HPDE6-E6E7 (cell line): ENCODE results near the gene C8G.

Source experiments
- DNase-seq: peaks from one replicate; pipeline ENCODE4 v3.0.0; 2011; ENCODE audit warnings: missing footprints; ENCODE audit errors: extremely low spot score

C8G gene

DNA sequence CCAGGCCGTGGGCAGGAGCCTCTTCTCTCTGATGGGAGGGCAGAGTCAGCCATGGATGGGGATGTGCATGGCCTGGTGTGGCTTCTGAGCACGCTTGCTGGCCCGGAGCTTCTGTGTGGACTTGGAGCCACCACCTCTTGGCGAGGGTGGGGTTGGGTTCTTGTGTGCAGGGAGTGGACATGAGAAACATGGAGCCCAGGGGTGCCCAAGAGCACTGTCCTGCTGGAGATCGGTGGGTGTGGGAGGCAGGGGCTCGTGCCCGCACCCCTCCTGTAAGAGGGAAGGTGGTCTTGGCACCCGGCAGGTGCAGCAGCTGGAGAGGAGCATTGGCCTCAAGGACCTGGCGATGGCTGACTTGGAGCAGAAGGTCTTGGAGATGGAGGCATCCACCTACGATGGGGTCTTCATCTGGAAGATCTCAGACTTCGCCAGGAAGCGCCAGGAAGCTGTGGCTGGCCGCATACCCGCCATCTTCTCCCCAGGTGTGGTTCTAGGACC lies 24.3 kb upstream of the C8G start:
- DNase-seq, result no peak

DNA sequence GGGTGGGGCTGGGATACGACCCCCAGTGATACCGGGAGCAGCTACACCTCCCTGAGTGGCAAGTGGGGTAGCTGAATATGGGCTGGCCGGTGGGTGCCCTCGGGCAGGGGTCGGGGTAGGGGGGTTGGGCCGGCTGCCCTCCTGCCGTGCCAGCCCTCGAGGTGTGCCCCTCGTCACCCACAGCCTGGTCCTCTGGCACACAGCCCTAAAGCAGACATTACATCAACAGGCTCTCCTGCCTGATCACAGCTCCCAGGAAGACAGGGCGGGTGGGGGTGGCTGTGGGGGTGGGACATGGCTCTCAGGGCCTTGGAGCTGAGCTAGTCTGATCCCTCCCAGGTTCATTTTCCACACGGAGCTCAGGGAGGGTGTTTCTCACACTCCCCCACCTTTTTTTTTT lies 23.7 kb upstream of the C8G start:
- no peak for DNase-seq

DNA sequence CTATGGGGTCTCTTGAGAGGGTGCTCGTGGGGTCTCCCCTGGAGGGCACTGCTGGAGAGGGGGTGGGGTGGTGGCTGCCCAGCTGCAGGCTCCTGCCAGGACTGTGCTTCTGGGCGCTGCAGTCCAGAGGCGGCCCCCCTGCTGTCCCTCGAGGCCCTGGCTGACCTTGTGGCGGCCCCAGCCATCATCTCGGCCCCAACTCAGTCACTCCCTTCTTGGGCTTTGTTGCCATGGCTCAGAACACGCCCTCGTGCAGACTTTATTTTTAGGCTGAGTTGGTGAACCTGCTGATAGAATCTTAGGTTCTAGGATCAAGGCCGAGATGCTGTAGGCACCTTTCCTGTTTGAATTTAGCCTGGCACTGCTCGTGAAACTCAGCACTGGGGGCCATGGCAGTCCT lies 23.3 kb upstream of the C8G start:
- no peak for DNase-seq

DNA sequence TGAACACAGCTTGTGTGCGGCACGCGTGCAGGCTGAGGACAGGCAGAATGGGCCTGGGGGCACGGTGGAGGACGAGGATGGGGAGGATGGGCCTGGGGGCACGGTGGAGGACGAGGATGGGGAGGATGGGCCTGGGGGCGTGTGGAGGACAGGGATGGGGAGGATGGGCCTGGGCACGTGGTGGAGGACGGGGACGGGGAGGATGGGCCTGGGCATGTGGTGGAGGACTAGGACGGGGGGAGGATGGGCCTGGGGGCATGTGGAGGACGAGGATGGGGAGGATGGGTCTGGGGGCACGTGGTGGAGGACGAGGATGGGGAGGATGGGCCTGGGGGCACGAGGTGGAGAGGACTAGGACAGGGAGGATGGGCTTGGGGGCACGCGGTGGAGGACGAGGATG lies 22.5 kb upstream of the C8G start:
- DNase-seq, result no peak

DNA sequence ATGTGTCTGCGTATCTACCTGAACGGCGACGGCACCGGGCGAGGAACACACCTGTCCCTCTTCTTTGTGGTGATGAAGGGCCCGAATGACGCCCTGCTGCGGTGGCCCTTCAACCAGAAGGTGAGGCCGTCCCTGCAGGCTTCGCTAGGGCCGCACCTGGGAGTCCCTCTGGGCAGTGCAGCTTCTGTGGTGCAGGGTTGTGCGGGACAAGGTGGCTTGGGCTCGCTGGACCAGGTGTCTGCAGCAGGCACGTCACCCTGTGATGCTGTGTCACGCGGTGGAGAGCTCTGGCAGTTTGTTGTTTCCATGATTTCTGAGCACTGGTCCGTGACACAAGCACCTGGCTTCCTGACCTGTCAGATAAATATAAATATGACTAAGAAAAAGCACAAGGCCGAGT lies 21.2 kb upstream of the C8G start:
- DNase-seq, result no peak

DNA sequence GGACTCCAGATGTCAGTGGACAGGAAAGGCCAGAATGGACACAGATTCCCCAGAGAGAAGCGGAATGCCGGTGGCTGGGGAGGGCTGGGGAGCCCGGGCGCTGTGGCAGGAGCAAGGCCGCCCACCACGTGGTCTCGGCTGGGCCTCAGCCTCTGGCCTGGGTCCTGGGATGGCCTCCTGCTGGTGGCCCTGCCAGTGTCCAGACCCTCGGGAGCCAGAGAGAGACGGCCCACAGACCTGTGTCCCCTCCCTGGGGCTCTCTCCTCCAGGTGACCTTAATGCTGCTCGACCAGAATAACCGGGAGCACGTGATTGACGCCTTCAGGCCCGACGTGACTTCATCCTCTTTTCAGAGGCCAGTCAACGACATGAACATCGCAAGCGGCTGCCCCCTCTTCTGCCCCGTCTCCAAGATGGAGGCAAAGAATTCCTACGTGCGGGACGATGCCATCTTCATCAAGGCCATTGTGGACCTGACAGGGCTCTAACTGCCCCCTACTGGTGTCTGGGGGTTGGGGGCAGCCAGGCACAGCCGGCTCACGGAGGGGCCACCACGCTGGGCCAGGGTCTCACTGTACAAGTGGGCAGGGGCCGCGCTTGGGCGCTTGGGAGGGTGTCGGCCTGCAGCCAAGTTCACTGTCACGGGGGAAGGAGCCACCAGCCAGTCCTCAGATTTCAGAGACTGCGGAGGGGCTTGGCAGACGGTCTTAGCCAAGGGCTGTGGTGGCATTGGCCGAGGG lies 19.5 kb upstream of the C8G start:
- no peak for DNase-seq

DNA sequence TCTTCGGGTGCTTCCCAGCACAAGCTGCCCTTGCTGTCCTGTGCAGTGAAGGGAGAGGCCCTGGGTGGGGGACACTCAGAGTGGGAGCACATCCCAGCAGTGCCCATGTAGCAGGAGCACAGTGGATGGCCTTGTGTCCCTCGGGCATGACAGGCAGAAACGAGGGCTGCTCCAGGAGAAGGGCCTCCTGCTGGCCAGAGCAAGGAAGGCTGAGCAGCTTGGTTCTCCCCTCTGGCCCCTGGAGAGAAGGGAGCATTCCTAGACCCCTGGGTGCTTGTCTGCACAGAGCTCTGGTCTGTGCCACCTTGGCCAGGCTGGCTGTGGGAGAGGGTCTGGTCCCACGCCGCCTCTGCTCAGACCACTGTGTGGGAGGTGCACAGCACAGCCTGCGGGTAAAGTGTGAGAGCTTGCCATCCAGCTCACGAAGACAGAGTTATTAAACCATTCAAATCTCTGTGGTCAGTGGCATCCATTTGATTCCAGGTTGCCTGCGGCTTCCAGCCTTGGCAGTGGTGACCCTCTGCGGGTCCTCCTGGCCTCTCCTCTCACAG lies 18.8 kb upstream of the C8G start:
- no peak for DNase-seq

DNA sequence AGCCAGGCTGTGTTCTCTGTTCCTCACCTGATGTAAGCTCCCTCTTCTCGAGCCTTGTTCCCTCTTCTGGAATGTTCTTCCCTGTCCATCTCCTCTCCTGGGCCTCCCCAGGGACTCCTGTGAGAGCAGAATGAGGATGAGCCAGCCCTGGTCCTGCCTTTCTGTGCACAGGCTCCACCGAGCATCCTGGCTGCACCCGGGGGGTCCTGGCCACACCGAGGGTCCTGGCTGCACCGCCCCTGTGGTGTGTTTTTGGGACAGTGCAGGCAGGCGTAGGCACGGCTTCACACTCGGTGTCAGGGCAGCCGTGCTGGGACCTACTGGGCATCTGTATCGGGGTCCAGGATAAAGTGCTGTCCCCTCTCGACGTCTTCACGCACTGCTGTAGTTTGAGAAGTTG lies 18.3 kb upstream of the C8G start:
- no peak for DNase-seq

DNA sequence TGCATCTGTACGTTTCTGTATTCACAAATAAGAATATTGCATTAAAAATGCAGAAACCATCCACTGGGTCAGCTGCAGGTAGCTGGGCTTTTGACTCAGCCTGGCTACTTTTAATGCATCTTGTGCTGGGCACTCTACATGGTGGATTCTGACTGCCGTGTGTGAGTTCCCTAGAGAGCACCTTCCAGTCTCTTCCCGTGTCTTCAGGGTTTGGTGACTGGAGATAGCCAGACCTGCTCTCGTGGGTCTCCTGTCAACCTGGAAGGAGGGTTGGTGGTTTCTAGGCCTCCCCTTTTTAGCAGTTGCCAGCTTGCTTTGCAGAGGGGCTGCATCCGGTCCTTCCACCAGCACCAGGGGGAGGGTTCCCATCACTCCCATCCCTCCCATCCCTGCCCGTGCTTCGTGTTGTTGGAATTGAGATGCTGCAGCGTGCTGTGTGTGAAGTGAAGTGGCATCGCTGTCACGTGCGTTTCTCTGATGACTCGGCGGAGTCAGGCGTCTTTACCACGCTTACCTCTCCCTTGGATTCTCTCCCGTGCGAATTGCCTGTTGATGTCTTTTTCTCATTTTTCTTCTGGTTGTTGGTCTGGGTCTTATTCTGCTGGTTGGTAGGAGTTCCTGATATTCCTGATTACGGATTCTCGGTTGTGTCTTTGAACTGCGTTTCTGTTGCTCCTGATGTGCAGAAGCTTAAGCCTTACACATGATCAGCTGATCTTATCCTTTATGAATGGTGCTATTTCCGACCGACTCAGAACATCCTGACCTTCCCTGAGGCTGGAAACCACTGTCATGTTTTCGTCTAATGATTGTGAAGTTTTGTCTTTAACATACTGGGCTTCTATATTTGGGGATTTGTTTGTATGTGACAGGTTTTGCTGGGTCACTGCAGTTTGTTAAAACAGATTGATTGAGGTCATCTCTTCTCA lies 17.4 kb upstream of the C8G start:
- no peak for DNase-seq

DNA sequence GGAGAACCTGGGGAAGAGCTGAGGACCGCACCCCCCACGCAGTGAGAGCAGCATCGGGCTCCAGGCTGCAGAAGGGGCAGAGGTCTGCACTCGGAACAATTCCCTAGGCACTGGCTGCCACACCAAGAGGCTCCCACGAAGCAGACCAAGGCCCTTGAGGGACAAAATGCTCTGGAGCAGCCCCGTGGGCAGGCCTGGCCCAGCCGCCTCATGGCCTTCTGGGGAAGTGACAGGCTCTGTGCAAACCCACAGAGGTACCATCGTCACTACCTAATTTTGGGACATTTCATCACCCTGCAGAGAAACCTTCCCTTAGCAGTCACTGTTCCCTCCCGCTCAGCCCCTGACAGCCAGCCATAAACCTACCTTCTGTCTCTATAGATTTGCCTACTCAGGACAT lies 16.5 kb upstream of the C8G start:
- no peak for DNase-seq

DNA sequence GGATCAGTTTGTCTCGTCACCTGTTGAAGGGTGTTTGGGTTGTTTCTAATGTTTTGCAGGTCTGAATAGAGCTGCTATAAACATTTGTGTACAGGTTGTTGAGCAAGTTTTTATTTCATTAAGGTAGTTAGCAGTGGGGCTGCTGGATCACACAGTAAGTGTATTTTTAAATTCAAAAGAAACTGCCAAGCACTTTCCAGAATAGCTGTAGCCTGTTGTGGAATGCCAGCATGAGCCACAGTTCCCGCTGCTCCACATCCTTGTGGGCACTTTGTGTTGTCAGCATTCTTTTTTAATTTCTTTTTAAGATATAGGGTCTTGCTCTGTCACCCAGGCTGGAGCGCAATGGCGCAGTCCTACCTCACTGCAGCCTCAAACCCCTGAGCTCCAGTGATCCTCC lies 15.0 kb upstream of the C8G start:
- no peak for DNase-seq

DNA sequence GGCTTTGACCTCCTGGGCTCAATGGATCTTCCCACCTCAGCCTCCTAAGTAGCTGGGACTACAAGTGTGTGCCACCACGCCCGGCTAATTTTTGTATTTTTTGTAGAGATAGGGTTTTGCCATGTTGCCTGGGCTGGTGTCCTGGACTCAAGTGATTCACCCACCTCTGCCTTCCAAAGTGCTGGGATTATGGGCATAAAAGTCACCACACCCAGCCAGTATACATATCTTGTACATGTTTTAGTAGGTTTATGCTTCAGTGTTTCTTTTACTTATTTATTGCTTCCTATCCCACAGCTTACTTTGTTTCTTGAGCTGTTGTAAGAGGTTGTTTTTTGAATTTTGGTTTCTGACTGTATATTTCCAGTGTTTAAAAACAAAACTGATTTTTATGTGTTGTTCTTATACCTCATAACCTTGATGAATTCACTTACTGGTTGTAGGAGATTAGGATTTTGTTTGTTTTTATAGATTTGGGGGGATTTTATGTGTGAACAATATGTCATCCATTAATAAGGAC lies 13.4 kb upstream of the C8G start:
- DNase-seq, result no peak

DNA sequence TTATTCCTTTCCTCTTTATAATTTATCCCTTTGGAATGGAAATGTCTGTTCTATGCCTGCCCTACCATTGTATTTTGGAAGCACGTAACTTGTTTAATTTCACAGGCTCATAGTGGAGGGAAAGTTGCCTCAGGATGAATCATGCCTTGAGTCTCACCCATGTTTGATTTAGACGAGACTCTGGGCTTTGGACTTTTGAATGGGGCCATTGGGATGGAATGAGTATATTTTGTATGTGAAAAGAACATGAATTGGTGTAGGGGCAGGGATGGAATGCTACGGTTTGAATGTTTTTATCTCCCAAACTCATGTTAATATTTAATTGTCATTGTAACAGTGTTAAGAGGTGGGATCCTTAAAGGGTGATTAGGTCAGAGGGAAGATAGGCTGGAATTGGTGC lies 10.8 kb upstream of the C8G start:
- DNase-seq, result no peak

DNA sequence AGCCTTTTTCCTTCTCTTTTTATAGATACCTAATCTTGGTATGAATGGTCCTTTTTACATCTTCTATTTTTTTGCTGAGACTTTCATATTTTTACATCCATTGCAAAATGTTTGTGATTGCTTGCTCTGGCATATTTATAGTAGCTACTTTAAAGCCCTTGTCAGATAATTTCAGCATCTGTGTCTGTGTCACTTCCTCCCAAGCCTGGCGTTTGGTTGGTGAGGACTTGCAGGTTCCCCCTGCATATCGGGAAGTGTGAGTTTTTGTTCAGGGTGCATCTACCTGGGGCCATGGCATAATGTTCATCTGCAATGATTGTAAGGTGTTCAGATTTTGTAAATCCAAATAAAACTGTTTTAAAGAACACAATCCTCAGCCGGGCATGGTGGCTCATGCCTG lies 9.4 kb upstream of the C8G start:
- DNase-seq, result no peak

DNA sequence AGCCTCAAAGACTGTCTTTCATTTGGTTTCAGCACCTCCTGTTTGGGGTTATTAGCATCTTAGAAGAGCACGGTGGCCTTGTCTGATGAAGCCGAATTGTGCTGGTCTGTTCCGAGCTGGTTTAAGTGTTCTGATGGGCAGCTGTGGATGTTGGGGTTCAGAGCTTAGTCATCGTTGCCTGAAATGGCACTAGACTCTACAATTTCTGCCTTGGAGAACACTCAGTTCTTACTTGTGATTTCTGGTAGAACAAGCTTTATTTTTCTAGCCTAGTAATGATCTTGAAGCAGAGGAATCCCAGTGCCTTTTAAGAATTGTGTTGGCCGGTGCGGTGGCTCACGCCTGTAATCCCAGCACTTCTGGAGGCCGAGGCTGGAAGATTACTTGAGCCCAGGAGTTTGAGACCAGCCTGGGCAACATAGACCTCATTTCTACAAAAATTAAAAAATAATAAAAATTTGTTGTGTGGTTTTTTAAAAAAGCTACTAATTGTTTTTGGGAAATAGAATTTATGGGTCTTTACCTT lies 8.3 kb upstream of the C8G start:
- no peak for DNase-seq

DNA sequence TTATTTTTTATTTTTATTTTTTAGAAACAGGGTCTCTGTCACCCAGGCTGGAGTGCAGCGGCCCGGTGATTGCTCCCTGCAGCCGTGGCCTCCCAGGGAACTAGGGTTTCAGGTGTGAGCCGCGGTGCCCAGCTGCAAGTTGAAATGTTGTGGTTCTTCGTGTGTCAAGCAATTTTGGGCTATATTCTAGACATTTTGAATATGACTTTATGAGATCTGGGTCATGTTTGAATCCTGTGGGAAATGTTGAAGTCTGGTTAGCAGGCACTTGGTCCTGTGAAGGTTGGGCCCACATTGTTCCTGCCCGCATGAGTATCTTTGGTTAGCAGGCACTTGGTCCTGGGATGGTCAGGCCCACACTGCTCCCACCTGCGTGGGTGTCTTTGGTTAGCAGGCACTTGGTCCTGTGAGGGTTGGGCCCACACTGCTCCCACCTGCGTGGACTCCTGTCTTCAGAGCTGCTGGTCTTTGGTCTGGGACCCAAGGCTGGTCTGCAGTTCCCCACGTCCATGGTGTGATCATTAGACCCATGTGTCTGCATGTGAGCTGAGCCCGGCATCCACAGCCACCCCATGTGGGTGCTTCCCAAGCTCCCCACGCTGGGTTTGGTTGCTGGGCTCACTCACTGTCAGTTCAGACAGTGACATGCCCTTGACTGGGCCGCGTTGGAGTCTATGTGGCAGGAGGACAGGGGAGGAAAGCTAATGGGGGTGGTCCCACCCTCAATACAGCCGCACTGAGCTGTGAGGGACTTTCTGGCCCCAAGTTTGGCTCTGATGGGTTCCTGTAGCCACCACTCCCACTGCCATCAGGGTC lies 7.6 kb upstream of the C8G start:
- DNase-seq, result no peak

DNA sequence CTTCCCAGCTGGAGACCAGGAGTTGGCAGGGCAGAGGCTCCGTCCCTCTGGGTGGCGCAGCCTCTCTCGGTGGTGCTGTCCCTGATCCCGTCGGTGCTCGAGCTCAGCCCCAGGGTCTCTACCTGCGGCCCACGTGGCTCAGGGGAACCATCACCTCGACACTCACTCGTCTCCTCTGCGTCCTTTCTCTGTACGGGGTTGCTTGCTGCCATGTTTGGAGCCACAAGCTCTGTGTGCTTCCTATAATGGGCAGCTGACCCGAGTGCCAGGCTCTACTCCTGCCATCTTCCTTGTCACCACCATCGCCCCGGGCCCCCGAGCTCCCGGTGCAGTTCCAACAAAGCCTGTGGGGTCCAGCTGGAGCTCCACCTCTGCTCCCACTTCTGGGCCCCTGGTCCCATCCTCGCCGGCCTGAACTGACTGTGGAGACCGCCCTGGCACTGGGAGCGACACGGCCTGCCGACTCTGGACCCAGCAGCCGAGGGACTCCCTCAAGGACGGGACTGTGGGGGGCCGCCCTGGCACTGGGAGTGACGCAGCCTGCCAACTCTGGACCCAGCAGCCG lies 5.5 kb upstream of the C8G start:
- no peak for DNase-seq

DNA sequence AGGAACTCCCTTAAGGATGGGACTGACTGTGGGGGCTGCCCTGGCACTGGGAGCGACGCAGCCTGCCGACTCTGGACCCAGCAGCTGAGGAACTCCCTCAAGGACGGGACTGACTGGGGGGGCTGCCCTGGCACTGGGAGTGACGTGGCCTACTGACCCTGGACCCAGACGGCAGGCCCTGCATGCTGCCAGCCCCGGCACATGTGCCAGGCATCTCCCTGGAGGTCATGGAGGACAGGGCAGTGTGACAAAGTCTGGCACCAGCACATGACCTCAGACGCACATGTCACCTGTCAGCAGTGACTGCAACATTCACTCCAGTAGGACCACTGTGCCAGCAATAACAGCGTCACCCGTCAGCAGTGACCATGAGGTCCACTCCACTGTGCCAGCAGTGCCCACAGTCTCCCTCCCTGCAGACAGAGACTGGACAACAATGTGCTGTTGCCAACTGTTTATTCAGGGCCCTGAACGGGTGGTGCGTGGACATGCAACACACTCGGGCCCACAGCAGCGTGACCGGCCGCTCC lies 5.0 kb upstream of the C8G start:
- DNase-seq, result no peak

DNA sequence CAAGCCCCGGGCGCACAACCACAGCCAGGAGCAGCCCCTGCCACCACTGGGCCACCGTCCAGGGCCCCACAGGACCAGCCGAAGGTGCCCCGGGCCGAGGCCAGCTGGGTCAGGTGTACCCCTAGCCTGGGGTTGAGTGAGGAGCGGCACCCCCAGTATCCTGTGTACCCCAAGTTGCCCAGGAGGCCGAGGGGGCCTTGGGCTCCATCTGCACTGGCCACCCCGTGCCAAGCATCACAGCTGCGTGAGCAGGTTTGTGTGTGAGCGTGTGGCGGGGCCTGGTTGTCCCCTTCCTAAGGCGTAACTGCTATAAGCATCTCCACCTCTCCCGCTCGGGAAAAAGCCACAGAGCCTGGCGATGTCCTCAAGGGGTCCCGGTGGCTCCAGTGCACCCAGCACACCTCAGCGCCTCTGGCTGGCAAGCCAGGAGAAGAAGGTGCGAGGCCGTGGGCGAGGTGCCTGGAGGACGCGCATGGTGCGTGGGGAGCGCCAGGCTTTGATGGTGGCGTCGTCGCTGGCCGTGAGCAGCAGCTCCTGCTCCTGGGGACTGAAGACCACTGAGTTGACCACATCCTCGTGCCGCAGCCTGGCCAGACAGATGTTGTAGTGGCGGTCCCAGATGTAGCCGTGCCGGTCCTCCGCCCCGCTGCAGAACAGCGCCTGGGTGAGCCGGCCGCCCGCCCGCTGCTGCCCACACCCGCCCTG lies 4.4 kb upstream of the C8G start:
- DNase-seq, result no peak
